Testis (tissue), 2 donors: ENCODE results near the gene FBXO34.

ENCODE experiments used
- POLR2A ChIP-seq: fragments of 450-650 bp; IDR thresholded peaks from one replicate; pipeline ENCODE4 v1.6.1; 2017; ENCODE audit warnings: antibody characterized with exemption, mild to moderate bottlenecking, moderate library complexity
- TF ChIP-seq, protein P1 (sequence below), 3 experiments: fragments of 450-650 bp in 2 of 3; fragments of 200-600 bp in 1 of 3; sonication (generic) in 1 of 3; IDR thresholded peaks; one replicate each; pipeline ENCODE4 v1.5.1; 2016 to 2019; ENCODE audit warnings: antibody characterized with exemption in 3 of 3, mild to moderate bottlenecking in 2 of 3, moderate library complexity in 1 of 3

DNA sequence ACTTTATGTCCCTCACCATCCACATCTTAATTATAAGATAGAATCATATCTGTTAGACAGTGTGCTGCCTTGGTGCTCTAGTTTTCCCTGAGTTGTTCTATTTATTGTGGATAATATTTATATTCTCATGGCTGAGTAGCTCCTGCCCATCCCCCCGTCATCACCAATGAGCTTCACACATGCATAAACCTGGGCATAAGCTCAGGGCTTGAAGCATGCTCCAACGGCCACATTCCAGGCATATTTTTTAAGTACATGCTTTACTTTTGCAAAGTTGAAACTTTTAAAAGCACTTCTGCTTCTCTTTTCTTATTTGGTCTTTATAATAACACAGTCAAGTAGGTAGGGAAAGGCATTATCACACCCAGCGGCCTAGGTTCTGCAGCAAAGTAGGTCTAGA lies 3.4 kb upstream of the FBXO34 start:
- TF ChIP-seq, protein P1, sequence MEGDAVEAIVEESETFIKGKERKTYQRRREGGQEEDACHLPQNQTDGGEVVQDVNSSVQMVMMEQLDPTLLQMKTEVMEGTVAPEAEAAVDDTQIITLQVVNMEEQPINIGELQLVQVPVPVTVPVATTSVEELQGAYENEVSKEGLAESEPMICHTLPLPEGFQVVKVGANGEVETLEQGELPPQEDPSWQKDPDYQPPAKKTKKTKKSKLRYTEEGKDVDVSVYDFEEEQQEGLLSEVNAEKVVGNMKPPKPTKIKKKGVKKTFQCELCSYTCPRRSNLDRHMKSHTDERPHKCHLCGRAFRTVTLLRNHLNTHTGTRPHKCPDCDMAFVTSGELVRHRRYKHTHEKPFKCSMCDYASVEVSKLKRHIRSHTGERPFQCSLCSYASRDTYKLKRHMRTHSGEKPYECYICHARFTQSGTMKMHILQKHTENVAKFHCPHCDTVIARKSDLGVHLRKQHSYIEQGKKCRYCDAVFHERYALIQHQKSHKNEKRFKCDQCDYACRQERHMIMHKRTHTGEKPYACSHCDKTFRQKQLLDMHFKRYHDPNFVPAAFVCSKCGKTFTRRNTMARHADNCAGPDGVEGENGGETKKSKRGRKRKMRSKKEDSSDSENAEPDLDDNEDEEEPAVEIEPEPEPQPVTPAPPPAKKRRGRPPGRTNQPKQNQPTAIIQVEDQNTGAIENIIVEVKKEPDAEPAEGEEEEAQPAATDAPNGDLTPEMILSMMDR (IDR thresholded peaks at IDR 0.05) = no peak
- TF ChIP-seq POLR2A = no peak
